Epidermal melanocyte (primary cell): ENCODE data around the gene CST4.
"Not testable (repeated sequence)": the region's sequence is repeated elsewhere in the genome, so short reads cannot be mapped to it uniquely, and the experiment has no call there.

Experiments used
- DNase-seq: peaks from one replicate; pipeline ENCODE4 v3.0.0; 2011; ENCODE audit warnings: low spot score; ENCODE audit not compliant: insufficient read length

Gene CST4

DNA sequence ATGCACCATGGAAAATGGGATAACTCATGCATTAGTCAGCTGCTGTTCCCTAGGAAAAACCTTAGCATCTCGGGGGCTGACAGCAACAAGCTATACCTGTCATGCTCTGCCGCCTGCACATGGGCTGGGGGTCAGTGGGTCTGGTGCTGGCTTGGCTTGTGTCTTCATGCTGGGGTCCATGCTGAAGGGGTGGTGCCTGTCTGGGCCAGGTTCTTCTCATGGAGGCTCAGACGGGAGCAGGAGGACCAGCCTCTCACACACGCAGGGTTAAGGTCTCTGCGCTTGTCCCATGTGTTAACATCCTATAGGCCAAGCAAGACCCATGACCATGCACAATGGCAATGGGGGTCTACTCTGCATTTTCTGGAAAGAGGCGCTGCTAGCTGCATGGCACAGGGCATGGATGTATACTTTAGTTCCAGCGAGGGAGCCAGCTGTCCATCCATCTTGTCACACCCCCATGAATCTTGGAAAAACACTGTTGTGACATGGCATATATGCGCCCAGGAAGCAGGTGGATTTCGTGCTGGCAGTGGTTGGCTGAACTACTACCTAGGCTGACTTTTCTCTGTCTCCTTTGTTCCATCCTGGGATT lies 26.5 kb downstream of the CST4 start:
- no peak for DNase-seq

GRCh38 chr20:23661002-23661429 lies 27.8 kb downstream of the CST4 start:
- no peak for DNase-seq

DNA sequence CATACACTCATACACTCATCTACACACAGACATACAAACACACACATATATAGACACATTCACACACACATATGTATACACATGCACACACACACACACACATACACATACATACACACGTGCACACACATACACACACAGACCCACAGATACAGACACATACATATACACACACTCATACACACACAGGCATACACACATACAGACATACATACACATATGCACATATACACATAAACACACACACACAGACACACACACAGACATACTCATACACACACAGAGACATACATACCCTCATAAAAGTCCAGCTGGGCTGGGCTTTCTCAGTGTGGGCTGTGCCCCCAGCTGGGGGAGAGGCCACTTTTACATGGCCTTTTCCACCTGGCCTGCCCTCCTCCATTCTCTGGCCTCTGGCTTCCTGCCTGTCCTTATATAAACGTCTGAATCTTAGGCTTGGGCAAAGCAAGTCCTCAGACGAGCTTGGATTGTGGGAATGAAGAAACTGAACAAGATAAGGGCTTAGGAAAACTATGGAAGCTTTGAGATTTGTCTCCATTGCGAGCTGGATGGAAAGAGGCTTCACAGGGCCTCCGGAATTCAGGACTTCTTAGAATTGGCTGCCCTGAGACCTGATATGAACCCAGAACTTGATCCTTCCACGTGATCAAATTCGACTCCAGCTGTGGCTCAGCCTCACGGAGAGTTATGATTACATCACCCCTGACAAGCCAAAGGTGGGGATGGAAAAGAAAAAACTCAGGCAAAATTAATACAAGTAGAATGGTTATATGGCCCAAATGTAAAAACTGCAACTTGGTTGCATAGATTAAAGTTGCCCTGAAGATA lies 28.6 kb downstream of the CST4 start:
- DNase-seq: no peak

DNA sequence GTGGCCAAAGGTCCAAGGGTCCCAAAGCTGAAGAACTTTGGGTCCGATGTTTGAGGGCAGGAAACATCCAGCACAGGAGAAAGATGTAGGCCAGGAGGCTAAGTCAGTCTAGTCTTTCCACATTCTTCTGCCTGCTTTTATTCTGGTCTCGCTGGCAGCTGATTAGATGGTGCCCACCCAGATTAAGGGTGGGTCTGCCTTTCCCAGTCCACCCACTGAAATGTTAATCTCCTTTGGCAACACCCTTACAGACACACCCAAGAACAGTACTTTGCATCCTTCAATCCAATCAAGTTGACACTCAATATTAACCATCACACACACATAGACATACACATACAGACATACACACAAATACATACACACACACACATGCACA lies 29.2 kb downstream of the CST4 start:
- DNase-seq: not testable (repeated sequence)

DNA sequence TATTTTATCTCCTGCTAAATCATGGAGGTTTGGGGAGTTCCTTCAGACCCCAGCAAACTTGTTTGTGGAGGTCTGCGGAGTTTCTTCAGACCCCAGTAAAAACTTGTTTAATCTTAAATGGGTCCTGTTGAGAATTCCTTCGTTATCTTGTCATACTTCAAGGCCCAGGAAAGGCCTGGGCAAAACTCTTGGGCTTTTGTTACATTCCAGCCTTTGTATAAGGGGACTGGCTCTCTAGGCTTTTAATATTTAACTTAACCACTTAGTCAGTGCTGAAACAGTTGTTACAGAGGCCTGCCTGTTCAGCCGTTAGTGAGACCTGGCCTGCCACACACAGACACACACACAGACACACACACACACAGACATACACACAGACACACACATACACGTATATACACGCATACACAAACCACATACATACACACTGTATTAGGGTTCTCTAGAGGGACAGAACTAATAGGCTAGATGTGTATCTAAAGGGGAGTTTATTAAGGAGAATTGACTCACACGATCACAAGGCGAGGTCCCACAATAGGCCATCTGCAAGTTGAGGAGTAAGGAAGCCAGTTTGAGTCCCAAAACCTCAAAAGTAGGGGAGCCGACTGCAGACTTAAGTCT lies 29.7 kb downstream of the CST4 start:
- no peak for DNase-seq

DNA sequence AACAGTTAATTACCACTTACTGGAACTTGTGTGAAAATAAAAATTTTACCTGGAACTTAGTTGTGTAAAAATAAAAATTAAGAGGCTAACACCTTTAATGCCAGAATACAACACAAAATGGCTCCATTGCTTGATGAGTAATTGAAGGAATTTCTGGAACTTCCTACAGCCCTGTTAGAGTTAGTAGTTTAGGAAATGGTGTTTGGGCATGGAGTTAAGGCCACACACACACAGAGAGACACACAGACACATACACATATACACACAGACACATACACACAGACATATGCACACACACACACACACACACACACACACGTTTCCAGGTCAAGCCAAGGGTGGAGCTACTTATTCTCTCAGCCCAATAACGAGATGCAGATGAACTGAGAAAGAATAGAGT lies 30.5 kb downstream of the CST4 start:
- DNase-seq: no peak

GRCh38 chr20:23657202-23657601 lies 31.6 kb downstream of the CST4 start:
- no peak for DNase-seq

- no peak for DNase-seq
Measured at GRCh38 chr20:23656372-23656771, 32.5 kb downstream of the CST4 start.

DNA sequence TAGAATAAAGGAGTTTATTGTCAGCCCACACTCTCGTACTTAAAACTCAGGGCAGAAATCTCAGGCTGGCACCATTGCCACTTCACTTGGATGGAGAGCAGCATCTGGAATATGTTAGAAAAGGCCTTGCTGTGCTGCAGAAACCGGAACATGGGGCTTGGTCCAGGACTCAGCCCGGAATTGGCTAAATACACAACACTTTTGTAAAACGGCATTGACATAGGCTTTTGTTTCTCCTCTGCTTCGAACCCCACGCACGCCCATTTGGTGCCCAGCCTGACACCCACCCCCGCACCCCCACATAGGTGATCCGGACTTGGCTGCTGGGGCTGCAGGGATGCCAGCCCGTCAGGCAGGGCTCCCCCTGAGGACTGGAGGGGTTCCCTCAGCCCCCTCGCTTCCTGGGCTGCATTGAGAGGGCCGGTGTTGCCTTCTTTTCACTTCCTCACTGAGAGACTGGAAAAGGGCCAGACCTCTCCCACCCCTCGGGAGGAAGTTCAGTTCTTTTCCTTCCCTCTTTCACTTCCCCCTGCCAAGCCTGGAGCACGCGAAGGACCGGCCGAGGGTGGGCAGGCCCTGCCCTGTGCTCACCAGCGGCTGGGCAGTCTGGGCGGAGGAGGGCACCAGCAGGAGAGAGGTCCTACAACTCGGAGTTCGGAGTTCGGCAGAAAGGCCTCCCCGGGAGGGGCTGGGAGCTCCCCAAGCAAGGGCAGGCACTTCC lies 33.2 kb downstream of the CST4 start:
- no peak for DNase-seq

- no peak for DNase-seq
Measured at GRCh38 chr20:23654717-23655116, 34.1 kb downstream of the CST4 start.

DNA sequence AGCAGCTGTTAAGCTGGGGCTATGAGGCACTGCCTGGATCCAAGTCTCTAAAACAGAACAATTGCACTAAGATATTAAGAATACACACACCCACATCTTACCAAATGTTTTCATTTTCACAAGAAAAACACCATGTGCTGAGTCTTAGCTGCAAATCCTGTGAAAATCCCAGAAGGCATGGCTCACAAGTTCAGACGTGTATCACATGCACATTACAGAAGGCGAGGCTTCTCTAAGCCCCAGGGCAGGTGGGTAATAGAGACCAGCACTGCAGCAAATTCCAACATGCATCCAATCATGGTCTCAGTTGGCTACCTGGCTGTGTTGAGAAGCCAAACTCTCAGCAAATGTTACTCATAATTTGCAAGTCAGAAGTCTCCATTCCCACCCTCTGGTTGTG lies 34.8 kb downstream of the CST4 start:
- DNase-seq: no peak

- DNase-seq: no peak
Measured at GRCh38 chr20:23653400-23653938, 35.4 kb downstream of the CST4 start.

- no peak for DNase-seq
Measured at GRCh38 chr20:23652926-23653325, 35.9 kb downstream of the CST4 start.

DNA sequence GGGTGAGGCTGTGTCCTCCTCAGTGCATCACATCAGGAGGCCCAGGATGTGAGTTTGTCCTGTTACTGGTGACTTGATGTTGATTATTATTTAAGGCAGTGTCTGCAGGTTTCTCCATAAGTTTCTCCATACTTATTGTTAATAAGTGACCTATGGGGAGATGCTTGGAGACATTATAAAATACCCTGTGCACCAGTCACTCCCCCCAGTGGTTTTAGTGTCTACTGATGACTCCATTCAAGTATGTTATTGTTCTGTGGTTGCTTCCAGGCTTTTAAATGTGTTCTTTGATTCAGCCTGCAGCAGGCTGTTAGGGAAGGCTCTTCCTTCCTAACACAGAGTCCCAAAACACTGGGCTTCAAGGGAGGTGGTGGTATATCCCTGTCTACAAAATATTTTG lies 36.5 kb downstream of the CST4 start:
- no peak for DNase-seq

DNA sequence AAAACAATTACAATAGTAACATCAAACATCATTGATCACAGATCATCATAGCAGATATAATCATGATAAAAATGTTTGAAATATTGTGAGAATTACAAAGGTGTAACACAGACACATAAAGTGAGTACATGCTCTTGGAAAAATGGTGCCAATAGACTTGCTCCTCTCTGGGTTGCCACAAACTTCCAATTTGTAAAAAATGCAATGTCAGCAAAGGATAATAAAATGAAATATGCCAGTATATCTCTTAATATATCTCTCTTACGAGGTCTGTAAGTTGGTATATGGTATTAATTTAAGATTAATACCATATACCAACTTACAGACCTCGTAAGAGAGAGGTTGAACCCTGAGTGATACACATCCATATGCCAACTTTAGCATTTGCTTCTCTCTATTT lies 37.7 kb downstream of the CST4 start:
- no peak for DNase-seq

- no peak for DNase-seq
Measured at GRCh38 chr20:23649830-23650417, 38.9 kb downstream of the CST4 start.

DNA sequence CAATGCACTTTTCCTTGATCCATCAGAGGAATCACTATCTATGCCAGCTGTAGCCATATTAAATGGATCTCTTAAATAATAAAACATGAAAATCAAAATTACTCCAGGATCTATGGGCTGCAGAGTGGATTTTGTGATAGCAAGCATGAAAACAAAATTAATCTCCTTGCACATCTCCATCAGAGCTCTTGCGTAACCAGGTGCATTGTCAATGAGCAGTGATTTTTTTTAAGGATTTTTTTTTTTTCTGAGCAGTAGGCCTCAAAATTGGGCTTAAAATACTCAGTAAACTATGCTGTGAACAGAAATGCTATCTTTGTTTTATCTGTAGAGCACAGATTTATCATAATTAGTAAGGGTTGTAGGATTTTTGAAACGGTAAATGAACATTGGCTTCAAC lies 39.6 kb downstream of the CST4 start:
- no peak for DNase-seq

- no peak for DNase-seq
Measured at GRCh38 chr20:23647346-23647745, 41.5 kb downstream of the CST4 start.

GRCh38 chr20:23646106-23646873 lies 42.5 kb downstream of the CST4 start:
- no peak for DNase-seq

DNA sequence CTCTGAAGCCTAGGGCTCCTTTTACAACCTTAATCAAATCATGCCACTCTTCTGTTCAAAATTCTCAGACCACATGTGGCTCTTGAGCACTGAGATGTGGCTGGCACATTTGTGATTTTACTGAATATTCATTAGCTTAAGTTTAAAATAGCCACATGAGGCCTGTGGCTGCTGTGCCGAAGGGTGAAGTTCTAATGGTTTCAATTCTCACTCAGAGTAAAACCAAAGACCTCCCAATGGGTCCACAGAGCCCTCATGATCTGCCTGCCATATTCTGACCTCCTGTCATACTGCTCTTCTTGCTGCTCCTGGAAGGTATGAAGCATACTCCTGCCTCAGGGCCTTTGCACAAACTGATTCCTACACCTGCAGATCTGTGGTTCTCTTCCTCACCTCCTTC lies 43.3 kb downstream of the CST4 start:
- no peak for DNase-seq

DNA sequence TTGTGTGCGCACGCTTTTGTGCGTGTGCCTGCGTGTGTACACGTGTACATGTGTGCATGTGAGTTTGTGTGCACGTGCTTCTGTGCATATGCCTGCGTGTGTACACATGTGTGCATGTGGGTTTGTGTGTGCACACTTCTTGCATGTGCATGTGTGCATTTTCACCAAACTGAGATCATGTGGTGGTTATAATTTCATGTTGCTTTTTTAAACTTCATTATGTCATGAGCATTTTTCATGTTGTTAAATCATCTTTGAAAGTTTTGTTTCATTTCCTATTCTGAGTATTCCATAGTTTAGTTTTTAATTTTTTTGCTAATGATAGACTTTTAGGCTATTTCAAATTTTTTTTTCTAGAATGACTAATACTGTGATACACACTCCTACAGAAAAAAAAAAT lies 44.7 kb downstream of the CST4 start:
- no peak for DNase-seq
